Mesenteric fat pad (tissue), 1 donor: Measurements from ENCODE around the gene MRPL55. TPM values are rescaled to one million over a fixed set of nuclear protein-coding genes. Genes with fewer than 3 reads are reported as not detected.

ENCODE experiments used
- DNase-seq: peaks from one replicate; pipeline ENCODE4 v3.0.0-alpha.2; 2020; ENCODE audit warnings: low spot score
- long read RNA-seq: library from polyadenylated mRNA; unstranded; transcript quantifications from one replicate; pipeline ENCODE4 v2.0.0, GENCODE V29; 2020
- total RNA-seq: library from RNA; stranded (reverse); fragmentation: NEBNext Ultra II Directional; extraction: Animal tissue kit (Norgen Biotek cat#: 25700); gene quantifications from one replicate; pipeline ENCODE4 v1.2.1, GENCODE V29; 2021
- donor health status: DM: yes; HTN: yes; CAD: no.

Gene MRPL55
- total RNA-seq = 38.9 TPM
- long read RNA-seq, transcript MRPL55-225 (2 exons, 848 nt) = minor isoform, 6 of 32 reads
- long read RNA-seq, transcript MRPL55-203 (5 exons, 744 nt) = major isoform, 7 of 32 reads
- long read RNA-seq, partial matches to known transcripts = 0 of 32 reads
- long read RNA-seq, other reads (novel, unspliced or antisense) = 14 of 32 reads

DNA sequence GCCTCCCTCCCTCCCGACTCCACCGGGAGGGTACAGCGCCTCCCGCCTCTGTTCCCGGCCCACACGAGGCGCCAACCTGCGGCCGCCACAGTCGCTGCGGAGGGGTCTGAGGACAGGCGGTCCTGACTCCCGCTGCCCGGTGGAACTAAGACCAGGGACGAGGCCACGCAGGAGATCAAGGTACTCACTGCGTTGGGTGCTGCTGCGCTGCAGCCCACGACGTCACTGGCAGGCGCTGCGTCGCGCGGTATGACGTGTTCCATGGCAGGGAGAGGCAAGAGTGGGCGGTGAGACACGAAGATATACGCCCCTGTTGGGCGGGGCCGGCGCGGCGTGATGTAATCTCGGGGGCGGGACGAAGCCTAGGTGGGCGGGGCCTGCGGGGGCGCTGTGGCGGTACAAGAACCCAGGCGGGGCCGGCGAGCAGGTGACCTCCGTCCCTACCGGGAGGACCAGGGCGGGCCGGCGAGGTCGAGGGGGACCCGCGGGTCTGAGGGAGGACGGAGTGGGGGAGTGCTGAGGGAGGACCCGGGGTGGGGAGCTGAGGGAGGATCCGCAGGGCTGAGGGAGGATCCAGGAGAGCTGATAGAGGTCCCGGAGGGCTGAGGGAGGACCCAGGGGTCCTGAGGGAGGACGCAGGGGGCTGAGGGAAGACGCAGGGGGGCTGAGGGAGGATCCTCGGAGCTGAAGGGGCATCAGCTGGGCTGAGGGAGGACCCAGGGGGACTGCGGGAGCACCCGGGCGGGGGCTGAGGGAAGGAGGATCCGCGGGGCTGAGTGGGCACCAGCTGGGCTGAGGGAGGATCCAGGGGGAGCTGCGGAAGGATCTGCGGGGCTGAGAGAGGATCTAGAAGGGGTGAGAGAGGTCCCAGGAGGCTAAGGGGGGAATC is at the start of gene MRPL55:
TSS of gene MRPL55 (minus strand) at position 227 of the 889 bp plus-strand sequence. CDS start 1,039 bp downstream, outside the sequence.
- DNase-seq = peak; percentile 100

DNA sequence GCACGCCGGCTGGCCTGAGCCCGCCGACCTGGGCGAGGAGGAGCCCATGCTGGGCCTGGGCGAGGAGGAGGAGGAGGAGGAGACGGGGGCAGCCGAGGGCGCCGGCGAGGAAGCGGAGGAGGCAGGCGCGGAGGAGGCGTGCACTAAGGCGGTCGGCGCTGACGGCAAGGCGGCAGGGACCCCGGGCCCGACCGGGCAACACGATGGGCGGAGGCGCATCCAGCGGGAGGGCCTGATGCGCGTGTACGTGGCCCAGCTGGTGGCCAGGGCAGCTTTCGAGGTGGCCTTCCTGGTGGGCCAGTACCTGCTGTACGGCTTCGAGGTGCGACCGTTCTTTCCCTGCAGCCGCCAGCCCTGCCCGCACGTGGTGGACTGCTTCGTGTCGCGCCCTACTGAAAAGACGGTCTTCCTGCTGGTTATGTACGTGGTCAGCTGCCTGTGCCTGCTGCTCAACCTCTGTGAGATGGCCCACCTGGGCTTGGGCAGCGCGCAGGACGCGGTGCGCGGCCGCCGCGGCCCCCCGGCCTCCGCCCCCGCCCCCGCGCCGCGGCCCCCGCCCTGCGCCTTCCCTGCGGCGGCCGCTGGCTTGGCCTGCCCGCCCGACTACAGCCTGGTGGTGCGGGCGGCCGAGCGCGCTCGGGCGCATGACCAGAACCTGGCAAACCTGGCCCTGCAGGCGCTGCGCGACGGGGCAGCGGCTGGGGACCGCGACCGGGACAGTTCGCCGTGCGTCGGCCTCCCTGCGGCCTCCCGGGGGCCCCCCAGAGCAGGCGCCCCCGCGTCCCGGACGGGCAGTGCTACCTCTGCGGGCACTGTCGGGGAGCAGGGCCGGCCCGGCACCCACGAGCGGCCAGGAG is 49.3 kb upstream of the MRPL55 start:
- no peak for DNase-seq

DNA sequence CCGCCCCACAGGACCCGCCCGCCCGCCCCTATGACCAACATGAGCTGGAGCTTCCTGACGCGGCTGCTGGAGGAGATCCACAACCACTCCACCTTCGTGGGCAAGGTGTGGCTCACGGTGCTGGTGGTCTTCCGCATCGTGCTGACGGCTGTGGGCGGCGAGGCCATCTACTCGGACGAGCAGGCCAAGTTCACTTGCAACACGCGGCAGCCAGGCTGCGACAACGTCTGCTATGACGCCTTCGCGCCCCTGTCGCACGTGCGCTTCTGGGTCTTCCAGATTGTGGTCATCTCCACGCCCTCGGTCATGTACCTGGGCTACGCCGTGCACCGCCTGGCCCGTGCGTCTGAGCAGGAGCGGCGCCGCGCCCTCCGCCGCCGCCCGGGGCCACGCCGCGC is 48.6 kb upstream of the MRPL55 start:
- DNase-seq = no peak

DNA sequence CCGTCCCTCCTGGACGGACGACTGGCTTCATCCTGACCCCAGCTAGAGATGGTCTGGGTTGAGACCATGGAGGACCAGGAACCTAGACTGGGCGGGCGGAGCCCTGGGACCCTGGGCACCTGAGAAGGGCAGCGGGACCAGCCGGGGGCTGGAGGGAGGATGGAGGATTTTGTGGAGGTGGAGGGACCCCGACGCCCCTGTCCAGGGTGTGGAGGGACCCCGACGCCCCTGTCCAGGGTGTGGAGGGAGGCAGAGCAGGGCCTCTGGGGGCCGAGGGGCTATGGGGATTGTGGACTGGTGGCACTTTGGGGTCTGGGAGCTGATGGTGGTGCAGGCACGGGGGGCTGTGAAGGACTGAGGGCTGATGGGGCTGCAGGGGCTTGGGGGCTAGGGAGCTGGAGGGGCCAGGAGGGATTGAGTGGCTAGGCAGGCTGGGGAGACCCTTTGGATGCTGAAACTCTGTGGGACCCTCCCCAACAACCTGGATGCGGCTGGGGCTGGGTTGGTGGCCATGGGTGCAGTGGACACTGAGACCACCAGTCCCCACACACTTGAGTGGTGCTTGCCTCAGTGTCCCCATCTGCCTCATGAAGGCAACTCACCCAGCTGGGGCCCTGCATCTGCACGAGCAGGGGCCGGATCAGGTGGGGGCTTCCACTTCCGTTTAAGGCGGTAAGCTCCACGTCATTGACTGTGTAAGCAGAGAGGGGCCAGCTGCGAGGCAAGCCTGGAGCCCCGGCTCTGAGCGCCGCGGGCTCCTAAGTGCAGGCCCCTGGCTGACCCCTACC is 48.0 kb upstream of the MRPL55 start:
- DNase-seq = no peak

DNA sequence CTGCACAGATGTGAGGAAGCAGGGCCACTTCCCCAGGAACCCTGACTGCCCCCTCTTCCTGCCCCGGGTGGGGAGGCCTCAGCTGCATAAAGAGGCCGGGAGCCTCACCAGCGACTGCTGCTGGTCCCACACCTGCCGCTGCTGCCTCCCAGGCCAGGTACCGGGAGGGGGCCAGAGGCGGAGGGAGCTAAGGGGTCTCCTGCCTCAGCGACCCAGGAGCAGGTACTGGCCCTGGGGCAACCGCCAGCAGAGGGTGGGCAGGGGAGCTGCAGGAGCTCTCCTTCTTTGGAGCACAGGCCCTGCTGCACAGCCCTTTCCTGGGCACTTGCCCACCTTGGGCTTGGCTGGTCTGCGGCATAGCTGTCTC is 47.4 kb upstream of the MRPL55 start:
- no peak for DNase-seq

DNA sequence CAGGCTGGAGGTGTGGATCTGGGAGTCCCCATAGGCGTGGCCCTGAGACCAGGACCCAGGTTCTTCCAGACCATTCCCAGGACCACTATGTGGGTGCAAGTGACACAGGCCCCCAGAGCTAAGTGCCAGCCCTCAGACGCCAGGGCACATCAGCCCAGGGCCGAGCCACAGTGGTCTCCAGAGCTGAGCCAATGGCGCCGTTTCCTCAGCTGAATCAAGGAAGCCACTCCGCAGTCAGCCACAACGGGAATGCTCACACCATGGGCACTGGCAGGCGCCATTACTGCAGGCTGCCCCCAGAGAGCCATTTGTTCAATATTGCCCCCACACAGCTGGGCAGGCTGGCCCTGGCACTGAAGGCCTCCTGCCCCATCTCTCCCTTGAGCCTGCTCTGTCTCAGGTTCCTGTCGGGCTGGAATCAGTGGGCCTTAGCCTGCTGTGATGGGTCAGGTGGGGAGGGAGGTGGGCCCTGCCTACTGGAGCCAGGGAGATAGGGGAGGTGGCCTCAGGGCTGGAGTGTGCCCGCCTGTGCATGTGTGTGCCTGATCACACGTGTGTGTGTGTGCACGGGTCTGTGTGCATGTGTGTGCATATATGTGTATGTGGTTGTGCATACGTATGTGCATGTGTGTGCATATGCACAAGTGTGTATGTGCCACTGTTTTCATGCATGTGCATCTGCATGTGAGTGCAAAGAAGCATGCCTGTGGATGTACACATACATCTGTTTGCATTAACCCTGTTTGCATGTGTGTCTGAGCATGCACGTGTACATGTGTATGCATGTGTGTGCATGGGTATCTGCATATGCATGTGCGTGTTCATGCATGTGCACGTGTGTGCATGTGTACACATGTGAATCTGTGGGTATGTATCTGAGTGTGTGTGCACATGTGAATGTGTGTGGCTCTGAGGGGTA is 46.8 kb upstream of the MRPL55 start:
- DNase-seq = no peak

DNA sequence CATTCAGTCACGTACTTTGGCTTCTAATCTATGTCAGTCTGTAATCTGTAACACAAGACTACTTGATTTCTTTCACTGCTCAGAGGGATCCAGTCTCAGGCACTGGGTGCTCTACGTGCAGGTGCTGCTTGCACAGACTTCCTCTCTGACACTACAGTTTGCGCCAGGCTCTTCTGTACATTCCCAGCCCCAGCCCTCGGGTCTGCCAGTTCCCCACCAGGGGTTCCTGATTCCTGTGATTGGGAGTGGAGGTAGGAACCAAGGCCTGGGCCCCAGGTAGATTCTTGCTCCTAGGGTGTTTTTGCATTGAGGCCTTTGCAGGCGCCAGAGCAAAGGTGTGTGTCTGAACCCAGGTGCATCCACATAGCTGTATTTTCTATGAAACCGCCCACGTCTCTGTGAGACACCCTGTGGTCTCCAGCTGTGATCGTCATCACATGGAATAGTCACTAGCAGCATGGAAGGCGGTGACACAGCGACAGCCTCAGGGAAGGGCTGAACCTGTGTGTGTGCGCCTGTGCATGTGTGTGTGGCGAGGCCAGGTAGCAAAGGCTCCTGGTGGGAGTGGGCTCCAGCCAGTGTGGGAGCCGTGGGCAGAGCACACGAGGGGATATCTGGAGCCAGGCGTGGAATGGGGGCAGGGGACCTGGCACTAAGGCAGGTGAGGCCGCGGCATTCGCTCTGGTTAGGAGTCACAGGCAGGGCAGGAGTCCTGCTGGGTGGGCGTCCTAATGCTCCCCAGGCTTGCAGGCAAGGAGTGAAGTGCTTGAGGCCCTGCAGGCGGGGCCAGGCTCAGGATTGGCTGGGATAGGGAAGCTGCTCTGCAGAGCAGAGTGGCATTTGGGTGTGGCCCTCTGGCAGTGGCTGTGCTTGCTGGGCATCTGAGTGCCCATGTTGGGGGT is 45.8 kb upstream of the MRPL55 start:
- no peak for DNase-seq

DNA sequence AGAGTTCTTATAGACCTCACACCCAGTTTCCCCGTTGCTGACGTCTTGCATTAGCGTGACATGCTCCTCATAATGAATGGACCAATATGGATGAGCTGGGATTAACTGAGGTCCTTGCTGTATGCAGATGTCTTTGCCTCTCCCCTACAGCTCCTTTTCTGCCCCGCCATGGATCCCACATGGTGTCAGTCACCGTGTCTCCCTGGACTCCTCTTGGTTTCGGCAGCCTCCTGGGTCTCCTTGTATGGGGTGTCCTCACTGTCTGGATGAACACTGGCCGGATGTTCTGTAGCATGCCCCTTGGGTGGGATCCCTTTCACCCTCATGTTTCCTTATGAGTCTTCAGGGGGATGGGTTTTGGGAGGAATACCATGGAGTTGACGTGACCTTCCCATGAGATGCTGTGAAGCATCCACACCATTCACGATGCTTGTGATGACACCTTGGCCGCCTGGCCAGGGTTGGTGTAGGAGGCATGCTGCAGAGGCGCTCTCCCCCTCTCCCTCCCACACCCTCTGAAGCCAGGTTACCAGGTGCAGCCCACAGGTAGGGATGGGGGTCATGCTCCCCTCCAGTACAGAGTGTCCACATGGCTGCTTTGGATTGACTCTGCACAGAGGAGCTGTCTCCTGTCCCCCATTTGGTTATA is 45.0 kb upstream of the MRPL55 start:
- no peak for DNase-seq

DNA sequence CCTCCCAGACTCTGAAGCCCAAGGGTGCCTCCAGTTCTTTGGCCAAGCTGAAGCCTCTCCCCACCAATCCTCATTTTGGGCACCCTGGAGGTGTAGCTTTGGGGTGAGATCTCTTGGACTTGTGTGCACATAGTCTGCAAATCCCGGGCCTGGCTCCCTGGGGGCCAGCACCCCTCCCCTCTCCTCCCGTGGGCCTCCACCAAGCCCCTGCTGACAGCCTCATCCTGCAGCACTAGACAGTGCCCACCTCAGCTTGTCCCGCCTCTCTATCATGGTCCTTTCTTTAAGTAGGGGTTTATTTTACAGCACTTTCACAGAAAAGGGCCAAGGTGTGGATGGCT is 43.8 kb upstream of the MRPL55 start:
- no peak for DNase-seq

DNA sequence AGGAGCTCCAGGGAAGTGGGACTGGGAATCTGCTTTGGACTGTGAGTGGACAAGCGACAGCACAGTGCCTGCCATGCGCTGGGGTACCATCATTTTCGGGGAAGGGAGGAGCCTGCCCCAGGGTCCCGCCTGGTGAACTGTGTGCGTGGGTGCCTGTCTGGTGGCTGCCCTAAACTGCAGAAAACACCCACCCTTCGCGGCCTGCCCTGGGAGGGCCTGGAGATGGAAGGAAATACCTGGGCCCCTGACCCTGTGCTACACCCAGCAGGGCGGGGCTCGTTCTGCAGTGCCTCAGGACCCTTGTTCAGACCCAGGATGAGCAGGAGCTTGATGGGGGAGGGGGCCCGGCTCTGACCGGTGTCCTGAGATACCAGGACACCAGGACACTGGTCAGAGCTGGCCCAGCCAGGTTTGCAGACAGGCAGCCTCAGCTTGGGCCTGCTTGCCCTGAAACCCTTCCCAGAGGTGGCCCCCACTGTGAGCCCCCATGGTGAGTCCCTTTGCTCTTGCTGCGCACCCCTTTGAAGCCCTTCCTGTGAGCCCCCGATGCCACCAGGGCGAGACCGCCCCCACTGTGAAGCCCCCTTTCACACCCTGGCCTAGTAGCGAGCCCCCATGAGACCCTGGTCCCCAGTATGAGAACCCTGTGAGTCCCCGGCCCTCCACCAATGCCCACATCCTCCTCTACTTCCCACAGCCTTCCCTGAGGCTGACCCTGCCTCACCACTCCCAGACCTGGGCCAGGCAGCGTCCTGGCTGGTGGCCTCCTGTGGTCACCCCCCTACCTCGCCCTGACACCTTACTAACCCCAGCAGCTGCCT is 43.2 kb upstream of the MRPL55 start:
- DNase-seq = no peak

DNA sequence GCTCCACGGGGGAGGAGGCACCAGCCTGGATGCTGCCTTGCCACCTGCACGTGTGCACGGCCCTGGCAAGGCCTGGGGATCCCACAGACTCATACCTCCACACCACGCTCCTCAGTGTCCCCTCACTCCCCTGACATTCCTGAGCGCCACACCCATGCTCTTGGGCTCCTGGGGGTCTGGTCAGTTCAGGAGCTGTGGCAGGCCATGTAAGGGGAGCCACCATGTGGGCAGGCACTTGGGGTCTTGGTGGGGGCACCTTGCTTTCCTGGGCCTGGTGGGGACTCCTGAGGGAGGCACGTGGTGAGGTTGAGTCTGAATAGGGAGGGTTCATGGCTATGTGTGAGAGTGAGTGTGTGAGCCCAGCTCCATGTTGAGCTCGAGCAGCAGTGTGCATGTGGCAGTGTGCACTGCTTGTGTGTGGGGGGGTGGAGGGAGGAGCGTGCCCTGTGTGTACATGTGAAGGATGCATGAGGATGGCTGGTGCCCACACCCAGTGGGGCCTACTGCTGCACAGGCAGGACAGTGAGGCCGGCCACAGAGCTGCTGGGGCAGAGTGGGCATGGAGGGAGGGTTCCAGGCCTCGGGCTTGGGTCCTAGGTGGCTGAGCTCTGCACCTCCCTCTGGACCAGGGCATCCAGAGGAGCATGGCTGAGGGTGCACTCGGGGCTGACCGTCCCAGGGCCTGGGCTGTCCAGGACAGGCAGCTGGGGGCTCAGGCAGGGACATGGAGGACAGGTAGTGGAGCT is 42.3 kb upstream of the MRPL55 start:
- DNase-seq = no peak

DNA sequence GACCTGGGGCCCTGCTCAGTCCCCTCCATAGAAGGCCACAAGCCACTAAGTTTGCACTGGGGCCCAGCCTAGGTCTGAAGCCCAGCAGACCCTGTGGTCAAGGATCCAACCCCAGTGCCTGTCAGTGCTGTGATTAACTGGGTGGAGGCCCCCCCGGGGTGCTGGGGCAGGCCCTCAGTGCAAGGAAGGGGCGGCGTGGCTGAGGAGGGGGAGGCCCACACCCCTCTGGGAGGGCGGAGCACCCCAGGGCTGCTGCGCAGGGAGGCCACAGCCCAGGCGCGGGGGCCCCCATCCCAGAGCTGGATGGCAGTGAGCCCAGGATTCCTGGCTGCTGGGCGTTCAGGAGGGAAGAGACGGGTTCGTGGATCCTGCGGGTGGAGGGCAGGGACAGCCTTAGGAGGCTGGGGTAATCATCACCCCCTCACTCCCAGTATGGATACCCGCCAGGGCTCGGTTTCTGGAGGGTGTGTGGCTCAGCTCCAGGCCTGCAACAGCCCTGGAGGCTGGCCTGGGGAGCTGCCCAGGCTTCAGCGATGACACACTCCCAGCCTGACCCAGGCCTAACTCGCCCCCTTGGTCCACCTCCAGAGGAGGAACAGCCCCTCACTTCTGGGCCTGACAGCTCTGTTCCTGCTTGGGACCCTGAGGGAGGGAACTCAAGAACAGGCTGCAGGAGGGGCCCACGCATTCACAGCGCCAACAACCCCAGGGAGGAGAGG is 41.5 kb upstream of the MRPL55 start:
- peak; percentile 89 for DNase-seq

DNA sequence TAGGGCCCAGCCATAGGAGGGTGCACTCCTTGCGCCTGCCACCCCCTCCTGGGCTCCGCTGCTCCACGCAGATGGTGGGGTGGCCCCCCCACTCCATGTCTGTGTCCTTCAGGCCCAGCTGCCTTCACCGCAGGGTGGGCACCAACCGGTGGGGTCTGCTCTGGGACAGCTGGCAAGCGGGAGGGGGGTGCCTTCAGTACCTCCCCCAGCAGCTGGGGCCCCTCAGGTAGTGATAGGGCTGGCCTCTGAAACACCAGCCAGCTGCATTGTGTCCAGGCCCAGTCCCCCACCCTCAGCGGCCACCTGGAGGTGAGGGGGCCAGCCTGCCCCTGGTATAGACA is 41.0 kb upstream of the MRPL55 start:
- peak; percentile 86 for DNase-seq

DNA sequence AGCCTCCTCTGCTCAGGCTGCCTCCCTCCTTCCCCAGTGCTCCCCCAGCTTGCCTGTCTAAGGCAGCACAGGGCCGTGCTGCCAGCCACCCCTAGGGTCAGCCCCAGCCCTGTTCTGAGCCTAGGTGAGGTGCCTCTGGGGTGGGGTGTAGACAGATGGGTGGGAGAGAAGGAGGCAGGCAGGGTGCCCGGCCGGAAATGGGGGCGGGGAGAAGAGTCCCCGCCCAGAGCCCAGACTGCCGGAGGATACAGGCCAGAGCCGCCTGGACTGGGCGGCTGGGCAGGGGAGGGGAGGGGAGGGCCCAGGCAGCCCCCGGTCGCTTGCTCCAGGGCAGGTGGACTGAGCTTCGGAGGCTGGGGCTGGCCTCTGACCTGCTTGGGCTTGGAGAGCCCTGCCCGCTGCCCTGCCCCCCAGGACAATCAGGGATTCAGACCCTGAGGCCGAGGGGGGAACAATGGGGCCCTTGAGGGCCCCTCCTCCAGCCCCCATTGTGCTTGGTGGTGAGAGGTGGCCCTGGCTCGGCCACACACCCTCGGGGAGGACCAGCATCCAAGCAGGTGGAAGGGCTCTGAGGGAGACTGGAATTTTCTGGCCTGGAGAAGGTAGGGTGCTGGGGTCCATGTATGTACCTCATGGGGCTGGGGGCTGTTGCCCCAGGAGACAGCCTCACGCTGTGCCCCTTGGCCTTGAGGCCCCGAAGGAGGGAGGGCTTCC is 40.5 kb upstream of the MRPL55 start, which contains the start of gene GJC2:
TSS of gene GJC2 (plus strand) at position 525 of the 714 bp plus-strand sequence. CDS start 7,829 bp downstream, outside the sequence.
- peak; percentile 89 for DNase-seq

DNA sequence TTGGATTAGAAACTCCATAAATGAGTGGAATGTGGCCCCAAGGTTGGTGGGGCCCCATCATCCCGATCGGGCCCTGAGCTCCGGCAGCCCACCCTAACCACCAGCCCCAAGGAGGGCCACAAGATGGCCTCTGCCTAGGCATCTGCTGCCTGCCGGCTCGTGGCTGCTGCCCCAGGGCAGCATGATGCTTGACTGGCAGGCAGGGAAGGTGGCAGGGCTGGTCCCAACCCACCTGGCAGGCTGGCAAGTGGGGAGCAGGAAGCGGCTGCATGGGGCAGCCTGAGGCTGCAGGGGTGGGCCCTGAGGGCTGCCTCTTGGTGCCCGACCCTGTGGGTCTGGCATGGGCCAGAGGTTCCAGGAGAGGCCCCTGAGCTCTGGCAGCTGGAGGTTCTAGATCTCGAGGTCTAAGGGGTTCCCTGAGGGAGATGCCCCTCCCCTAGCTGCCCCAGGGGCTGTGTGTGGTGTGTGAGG is 39.9 kb upstream of the MRPL55 start:
- DNase-seq = peak; percentile 85
